ENCODE data around the gene TMEM175. TPM values are rescaled to one million over a fixed set of nuclear protein-coding genes. Genes with fewer than 3 reads are reported as not detected.

Gene TMEM175
- polyA plus RNA-seq, 1 of the 3 experiments (the other 2 are of a cell fraction): 54.2 TPM

- TF ChIP-seq, protein P1, sequence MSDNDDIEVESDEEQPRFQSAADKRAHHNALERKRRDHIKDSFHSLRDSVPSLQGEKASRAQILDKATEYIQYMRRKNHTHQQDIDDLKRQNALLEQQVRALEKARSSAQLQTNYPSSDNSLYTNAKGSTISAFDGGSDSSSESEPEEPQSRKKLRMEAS (IDR thresholded peaks at IDR 0.05; ENCODE audit: low read depth): no peak
- TF ChIP-seq FOSL2 (IDR thresholded peaks at IDR 0.05; ENCODE audit: borderline replicate concordance, low read depth) (no peak), GABPA (IDR thresholded peaks at IDR 0.05; ENCODE audit: low read depth) (no peak), IRF3 (IDR thresholded peaks at IDR 0.05; ENCODE audit: low read depth, low read length) (no peak), FOXJ3 (CRISPR knock-in tag; IDR thresholded peaks at IDR 0.05) (no peak), NFIC (IDR thresholded peaks at IDR 0.05; ENCODE audit: borderline replicate concordance) (no peak)
Measured at GRCh38 chr4:949656-950055, 17.4 kb downstream of the TMEM175 start (continued).

DNA sequence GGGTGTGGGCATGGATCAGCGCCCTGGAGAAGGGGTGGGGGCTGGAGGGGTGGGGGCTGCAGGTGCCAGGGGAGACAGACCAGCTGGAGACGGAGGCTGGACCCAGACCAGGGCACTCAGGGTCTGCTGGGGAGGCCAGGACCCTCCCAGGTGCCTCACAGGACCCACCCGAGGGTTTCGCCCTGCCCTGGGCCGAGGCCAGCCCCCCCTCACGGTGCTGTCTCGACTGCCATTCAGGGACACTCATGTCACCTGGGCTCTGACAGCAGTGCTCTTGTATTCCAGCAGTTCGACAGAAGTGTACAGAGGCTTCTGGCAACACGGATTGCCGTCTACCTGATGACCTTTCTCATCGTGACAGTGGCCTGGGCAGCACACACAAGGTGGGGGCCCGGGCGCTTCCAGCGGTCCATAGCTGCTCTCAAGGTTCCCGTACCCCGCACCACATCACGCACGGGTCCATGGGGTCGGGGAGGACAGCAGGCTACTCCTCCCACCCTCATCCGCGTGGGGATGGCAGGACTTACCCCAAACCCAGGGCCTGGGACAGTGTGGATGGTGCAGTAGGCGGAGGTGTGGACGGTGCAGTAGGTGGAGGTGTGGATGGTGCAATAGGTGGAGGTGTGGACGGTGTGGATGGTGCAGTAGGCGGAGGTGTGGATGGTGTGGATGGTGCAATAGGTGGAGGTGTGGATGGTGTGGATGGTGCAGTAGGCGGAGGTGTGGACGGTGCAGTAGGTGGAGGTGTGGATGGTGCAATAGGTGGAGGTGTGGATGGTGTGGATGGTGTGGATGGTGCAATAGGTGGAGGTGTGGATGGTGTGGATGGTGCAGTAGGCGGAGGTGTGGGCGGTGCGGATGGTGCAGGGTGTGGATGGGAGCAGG is 18.1 kb downstream of the TMEM175 start:
- no peaks in the 10 kb centered on the region for H3K4me1 ChIP-seq (ENCODE audit: control insufficient read depth in 1 of 2, insufficient read depth in 2 of 2, low read depth in 1 of 2, low read length in 1 of 2)
- H3K4me3 ChIP-seq (ENCODE audit: low read depth in 2 of 2, low read length in 1 of 2): no peak overlapping the region
- no peak overlapping the region for H3K4me2 ChIP-seq
- H3K79me2 ChIP-seq (ENCODE audit: insufficient read depth): no peaks in the 10 kb centered on the region
- POLR2A ChIA-PET: no interaction called here
- no peaks in the 10 kb centered on the region for H3K9me3 ChIP-seq
- H3F3A ChIP-seq (replicated peaks; ENCODE audit: insufficient read depth): no peaks in the 10 kb centered on the region
- peak; percentile 26 for DNase-seq
- no peak overlapping the region for H3K9ac ChIP-seq
- H3K9me2 ChIP-seq: no peaks in the 10 kb centered on the region
- no peaks in the 10 kb centered on the region for H3K36me3 ChIP-seq (replicated peaks in 1 of 2; ENCODE audit: control insufficient read depth in 1 of 2, insufficient read depth in 2 of 2, low read length in 1 of 2)
- H3K27ac ChIP-seq (ENCODE audit: low read depth in 2 of 2, low read length in 1 of 2): no peak overlapping the region
- TF ChIP-seq EP300 (IDR thresholded peaks at IDR 0.05; ENCODE audit: borderline replicate concordance in 1 of 2, low read depth in 1 of 2, low read length in 1 of 2): no peak
- TF ChIP-seq TAF1 (IDR thresholded peaks at IDR 0.05; ENCODE audit: borderline replicate concordance, low read depth, low read length): no peak
- TF ChIP-seq RCOR1 (IDR thresholded peaks at IDR 0.05; ENCODE audit: low read length): no peak
- no peak for TF ChIP-seq GABPA (IDR thresholded peaks at IDR 0.05; ENCODE audit: low read depth)
- WGBS (ENCODE audit: low lambda C conversion rate): 87% methylated on average over 19 of the region's 30 CpGs
- H4K20me1 ChIP-seq (ENCODE audit: insufficient read depth): no peaks in the 10 kb centered on the region
- CTCF ChIA-PET: no interaction called here
- no peak overlapping the region for H2AFZ ChIP-seq (ENCODE audit: low read depth)
- no peaks in the 10 kb centered on the region for H3K27me3 ChIP-seq (ENCODE audit: insufficient read depth)

DNA sequence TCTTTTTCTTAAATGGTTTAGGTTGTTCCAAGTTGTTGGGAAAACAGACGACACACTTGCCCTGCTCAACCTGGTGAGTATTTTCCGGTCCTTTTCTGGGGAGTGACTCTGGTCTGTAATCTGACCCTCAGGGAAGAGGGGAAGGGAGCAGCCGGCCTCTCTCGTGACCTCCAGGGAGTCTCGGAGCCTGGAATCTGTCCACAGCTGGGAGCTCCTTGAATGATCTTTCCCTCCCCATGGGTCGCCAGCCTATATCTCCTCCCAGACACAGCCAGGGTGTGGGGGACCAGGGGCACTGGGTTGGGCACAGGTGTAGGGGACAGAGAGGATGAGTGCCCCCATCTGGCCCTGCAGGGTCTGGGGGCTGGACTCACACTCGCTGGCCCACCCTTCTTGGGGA is 18.9 kb downstream of the TMEM175 start:
- Histone ChIP-seq H3K9ac (no peak overlapping the region), H3F3A (replicated peaks; ENCODE audit: insufficient read depth) (no peaks in the 10 kb centered on the region), H3K27ac (ENCODE audit: low read depth in 2 of 2, low read length in 1 of 2) (no peak overlapping the region), H3K4me3 (ENCODE audit: low read depth in 2 of 2, low read length in 1 of 2) (no peak overlapping the region), H4K20me1 (ENCODE audit: insufficient read depth) (no peaks in the 10 kb centered on the region), H2AFZ (ENCODE audit: low read depth) (no peak overlapping the region), H3K9me3 (no peaks in the 10 kb centered on the region), H3K27me3 (ENCODE audit: insufficient read depth) (no peaks in the 10 kb centered on the region), H3K36me3 (replicated peaks in 1 of 2; ENCODE audit: control insufficient read depth in 1 of 2, insufficient read depth in 2 of 2, low read length in 1 of 2) (no peaks in the 10 kb centered on the region), H3K9me2 (no peaks in the 10 kb centered on the region), H3K4me2 (no peak overlapping the region), H3K4me1 (ENCODE audit: control insufficient read depth in 1 of 2, insufficient read depth in 2 of 2, low read depth in 1 of 2, low read length in 1 of 2) (no peaks in the 10 kb centered on the region), H3K79me2 (ENCODE audit: insufficient read depth) (no peaks in the 10 kb centered on the region)
- ChIA-PET CTCF (no interaction called here), POLR2A (no interaction called here)
- DNase-seq: no peak
- WGBS (ENCODE audit: low lambda C conversion rate): 88% methylated on average over 6 of the region's 7 CpGs
- TF ChIP-seq FOXJ3 (CRISPR knock-in tag; IDR thresholded peaks at IDR 0.05) (no peak), EP300 (IDR thresholded peaks at IDR 0.05; ENCODE audit: borderline replicate concordance in 1 of 2, low read depth in 1 of 2, low read length in 1 of 2) (no peak), FOXM1 (IDR thresholded peaks at IDR 0.05; ENCODE audit: low read depth) (no peak), IRF3 (IDR thresholded peaks at IDR 0.05; ENCODE audit: low read depth, low read length) (no peak), RFX5 (IDR thresholded peaks at IDR 0.05; ENCODE audit: low read length) (no peak)

Measured in SK-N-SH (cell line).